ENCODE data around the gene SLC25A38.

DNA sequence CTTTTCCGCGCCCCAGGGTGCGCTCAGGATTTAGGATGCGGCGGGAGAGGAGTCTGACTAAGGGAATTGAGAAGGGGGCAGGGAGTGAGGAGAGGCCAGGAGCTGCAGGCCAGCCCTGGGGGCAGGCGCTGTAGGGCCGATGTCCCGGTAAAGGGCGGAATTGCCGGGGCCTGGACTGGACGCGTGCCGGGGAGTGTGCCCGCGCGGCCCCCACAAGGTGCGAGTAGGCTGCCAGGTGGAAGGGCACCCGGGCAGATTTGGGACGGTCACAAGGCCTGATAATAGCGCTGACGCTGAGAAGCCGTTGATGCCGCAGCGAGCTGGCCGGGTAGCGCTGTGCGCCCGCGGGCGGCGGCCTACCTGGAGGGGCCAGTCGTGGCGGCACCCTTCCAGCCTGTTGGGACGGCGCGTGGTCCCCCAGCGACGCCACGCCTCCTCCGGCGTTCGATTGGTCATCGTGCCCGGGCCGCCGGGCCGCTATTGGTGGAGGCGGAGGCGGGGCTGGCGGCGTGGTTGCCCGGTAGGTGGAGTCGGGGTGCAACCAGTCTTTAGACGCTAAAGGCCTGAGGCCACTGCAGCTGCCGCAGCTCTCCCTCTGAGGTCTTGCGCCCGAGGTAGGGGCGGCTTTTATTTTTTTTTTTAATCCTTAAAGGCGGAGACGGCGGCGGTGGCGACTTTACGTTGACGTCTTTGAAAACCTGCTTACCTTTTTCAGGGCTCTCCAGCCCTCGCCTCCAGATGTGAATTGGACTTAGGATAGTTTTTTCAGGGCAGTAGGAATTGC, 903 bp downstream of the SLC25A38 start:
- TF ChIP-seq, protein P1, sequence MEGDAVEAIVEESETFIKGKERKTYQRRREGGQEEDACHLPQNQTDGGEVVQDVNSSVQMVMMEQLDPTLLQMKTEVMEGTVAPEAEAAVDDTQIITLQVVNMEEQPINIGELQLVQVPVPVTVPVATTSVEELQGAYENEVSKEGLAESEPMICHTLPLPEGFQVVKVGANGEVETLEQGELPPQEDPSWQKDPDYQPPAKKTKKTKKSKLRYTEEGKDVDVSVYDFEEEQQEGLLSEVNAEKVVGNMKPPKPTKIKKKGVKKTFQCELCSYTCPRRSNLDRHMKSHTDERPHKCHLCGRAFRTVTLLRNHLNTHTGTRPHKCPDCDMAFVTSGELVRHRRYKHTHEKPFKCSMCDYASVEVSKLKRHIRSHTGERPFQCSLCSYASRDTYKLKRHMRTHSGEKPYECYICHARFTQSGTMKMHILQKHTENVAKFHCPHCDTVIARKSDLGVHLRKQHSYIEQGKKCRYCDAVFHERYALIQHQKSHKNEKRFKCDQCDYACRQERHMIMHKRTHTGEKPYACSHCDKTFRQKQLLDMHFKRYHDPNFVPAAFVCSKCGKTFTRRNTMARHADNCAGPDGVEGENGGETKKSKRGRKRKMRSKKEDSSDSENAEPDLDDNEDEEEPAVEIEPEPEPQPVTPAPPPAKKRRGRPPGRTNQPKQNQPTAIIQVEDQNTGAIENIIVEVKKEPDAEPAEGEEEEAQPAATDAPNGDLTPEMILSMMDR (conservative IDR thresholded peaks at IDR 0.05 in 1 of 2, IDR thresholded peaks at IDR 0.05 in 1 of 2; ENCODE audit: extremely low read depth in 1 of 2, insufficient read depth in 1 of 2, low read depth in 1 of 2, low read length in 2 of 2) = peak in 1 of 2 donors; percentile 13
- TF ChIP-seq EZH2 (IDR thresholded peaks at IDR 0.05; ENCODE audit: borderline replicate concordance, low read length) = no peak
